RWPE2 (cell line): ENCODE data around the gene TAF1B.
"Not testable (repeated sequence)": the region's sequence is repeated elsewhere in the genome, so short reads cannot be mapped to it uniquely, and the experiment has no call there.

ENCODE experiments used
- ATAC-seq: fragments of 200-7000 bp; cut with Tn5 transposase; 3 replicates; pipeline ENCODE4 v1.9.1; 2021; ENCODE audit warnings: low read depth
- DNase-seq: peaks from one replicate; pipeline ENCODE4 v3.0.0-alpha.2; 2020; ENCODE audit warnings: low spot score
- H3K27ac ChIP-seq: fragments of 450-650 bp; 2 replicates; pipeline ENCODE4 v1.5.1; 2017; ENCODE audit warnings: mild to moderate bottlenecking; ENCODE audit not compliant: poor library complexity, severe bottlenecking
- H3K27me3 ChIP-seq: fragments of 250-450 bp; sonication (Bioruptor Pico); 2 replicates; pipeline ENCODE4 v1.5.1; 2021; ENCODE audit warnings: mild to moderate bottlenecking, moderate library complexity; ENCODE audit not compliant: insufficient read depth, poor library complexity, severe bottlenecking
- H3K36me3 ChIP-seq: fragments of 250-450 bp; sonication (Bioruptor Pico); 2 replicates; pipeline ENCODE4 v1.5.1; 2020; ENCODE audit warnings: low read depth, mild to moderate bottlenecking, moderate library complexity
- H3K4me1 ChIP-seq: fragments of 250-450 bp; sonication (Bioruptor Pico); 2 replicates; pipeline ENCODE4 v1.5.1; 2021; ENCODE audit warnings: mild to moderate bottlenecking, moderate library complexity; ENCODE audit not compliant: insufficient read depth, poor library complexity, severe bottlenecking
- H3K4me3 ChIP-seq: fragments of 250-450 bp; sonication (Bioruptor Pico); 2 replicates; pipeline ENCODE4 v1.5.1; 2021; ENCODE audit warnings: mild to moderate bottlenecking, moderate library complexity; ENCODE audit not compliant: severe bottlenecking
- H3K9me3 ChIP-seq: fragments of 250-450 bp; sonication (Bioruptor Pico); 2 replicates; pipeline ENCODE4 v1.5.1; 2021; ENCODE audit warnings: mild to moderate bottlenecking, moderate library complexity; ENCODE audit not compliant: severe bottlenecking
- TF ChIP-seq, protein P1 (sequence below): fragments of 450-650 bp; IDR thresholded peaks from one replicate; pipeline ENCODE4 v1.5.1; 2017; ENCODE audit warnings: mild to moderate bottlenecking, moderate library complexity; ENCODE audit not compliant: poor library complexity, severe bottlenecking

TAF1B gene

DNA sequence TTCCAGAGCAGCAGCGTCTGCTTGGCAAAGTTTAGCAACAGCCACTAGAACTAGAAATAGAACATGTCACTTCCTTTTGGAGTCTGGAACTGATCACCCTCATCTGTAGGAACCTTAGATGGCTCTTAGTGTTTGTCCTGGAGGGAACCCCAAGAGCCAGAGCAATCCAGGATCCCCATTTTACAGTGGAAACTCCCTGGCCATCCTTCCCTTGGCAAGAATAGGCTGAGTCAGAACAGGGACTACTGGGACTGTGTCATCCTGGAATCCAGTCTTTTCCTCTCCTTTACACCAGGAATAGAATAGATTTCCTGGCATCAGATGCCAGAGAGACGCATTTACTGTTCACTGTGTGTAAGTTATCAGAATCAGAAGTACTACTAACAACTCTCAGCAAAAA is 75.0 kb downstream of the TAF1B start:
- TF ChIP-seq, protein P1, sequence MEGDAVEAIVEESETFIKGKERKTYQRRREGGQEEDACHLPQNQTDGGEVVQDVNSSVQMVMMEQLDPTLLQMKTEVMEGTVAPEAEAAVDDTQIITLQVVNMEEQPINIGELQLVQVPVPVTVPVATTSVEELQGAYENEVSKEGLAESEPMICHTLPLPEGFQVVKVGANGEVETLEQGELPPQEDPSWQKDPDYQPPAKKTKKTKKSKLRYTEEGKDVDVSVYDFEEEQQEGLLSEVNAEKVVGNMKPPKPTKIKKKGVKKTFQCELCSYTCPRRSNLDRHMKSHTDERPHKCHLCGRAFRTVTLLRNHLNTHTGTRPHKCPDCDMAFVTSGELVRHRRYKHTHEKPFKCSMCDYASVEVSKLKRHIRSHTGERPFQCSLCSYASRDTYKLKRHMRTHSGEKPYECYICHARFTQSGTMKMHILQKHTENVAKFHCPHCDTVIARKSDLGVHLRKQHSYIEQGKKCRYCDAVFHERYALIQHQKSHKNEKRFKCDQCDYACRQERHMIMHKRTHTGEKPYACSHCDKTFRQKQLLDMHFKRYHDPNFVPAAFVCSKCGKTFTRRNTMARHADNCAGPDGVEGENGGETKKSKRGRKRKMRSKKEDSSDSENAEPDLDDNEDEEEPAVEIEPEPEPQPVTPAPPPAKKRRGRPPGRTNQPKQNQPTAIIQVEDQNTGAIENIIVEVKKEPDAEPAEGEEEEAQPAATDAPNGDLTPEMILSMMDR: no peak
- H3K27me3 ChIP-seq: no peaks in the 10 kb centered on the region
- H3K4me1 ChIP-seq: peaks cover 10% of the 10 kb centered on the region
- H3K27ac ChIP-seq: no peak overlapping the region
- H3K36me3 ChIP-seq: peaks cover 71% of the 10 kb centered on the region
- DNase-seq: no peak
- no peaks in the 10 kb centered on the region for H3K9me3 ChIP-seq
- H3K4me3 ChIP-seq: no peak overlapping the region
- ATAC-seq: no peak

DNA sequence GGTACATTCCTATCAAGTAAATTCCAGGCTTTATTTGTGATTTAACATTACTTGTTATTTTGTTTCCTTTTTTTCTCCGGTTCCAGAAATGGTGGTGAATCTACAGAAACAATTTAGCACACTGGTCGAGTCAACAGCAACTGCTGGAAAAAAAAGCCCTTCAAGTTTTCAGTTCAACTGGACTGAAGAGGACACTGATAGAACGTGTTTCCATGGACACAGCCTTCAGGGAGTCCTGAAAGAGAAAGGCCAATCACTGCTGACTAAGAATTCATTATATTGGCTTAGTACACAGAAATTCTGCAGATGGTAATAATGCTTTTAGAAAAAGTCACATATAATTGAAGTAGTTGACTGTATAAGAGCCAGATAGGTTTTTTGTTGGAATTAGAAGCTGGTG is 76.2 kb downstream of the TAF1B start:
- no peaks in the 10 kb centered on the region for H3K9me3 ChIP-seq
- TF ChIP-seq, protein P1: no peak
- no peak for DNase-seq
- no peaks in the 10 kb centered on the region for H3K27me3 ChIP-seq
- no peak for ATAC-seq
- H3K36me3 ChIP-seq: peaks cover 66% of the 10 kb centered on the region
- no peak overlapping the region for H3K27ac ChIP-seq
- H3K4me3 ChIP-seq: no peak overlapping the region
- H3K4me1 ChIP-seq: peaks cover 5% of the 10 kb centered on the region

- H3K4me3 ChIP-seq, H3K27me3 ChIP-seq, DNase-seq, H3K9me3 ChIP-seq, ATAC-seq, H3K27ac ChIP-seq, H3K4me1 ChIP-seq: not testable (repeated sequence)
- peaks cover 55% of the 10 kb centered on the region for H3K36me3 ChIP-seq
Observed at GRCh38 chr2:9927020-9927419, 83.7 kb downstream of the TAF1B start.

- DNase-seq (no peak), ATAC-seq (no peak)
- TF ChIP-seq, protein P1: no peak
- H3K4me1 ChIP-seq: peaks cover 6% of the 10 kb centered on the region
- H3K27ac ChIP-seq: no peak overlapping the region
- H3K27me3 ChIP-seq: no peaks in the 10 kb centered on the region
- H3K9me3 ChIP-seq: no peaks in the 10 kb centered on the region
- peaks cover 19% of the 10 kb centered on the region for H3K36me3 ChIP-seq
- no peak overlapping the region for H3K4me3 ChIP-seq
Observed at GRCh38 chr2:9937258-9937657, 94.0 kb downstream of the TAF1B start.

GRCh38 chr2:9937968-9938367 is 94.7 kb downstream of the TAF1B start:
- no peak for DNase-seq
- no peaks in the 10 kb centered on the region for H3K9me3 ChIP-seq
- TF ChIP-seq, protein P1: no peak
- H3K4me3 ChIP-seq: no peak overlapping the region
- H3K4me1 ChIP-seq: peaks cover 6% of the 10 kb centered on the region
- H3K36me3 ChIP-seq: peaks cover 15% of the 10 kb centered on the region
- ATAC-seq: no peak
- H3K27ac ChIP-seq: no peak overlapping the region
- H3K27me3 ChIP-seq: no peaks in the 10 kb centered on the region
